Loucy (cell line): ENCODE data around the gene EHMT2.

ENCODE experiments used
- H2AFZ ChIP-seq: fragments of 200-600 bp; sonication (generic); 2 replicates; pipeline ENCODE4 v1.6.0; 2016; ENCODE audit warnings: antibody characterized with exemption, mild to moderate bottlenecking, low read length, moderate library complexity
- H3F3A ChIP-seq: fragments of 200-600 bp; 2 replicates; pipeline ENCODE4 v1.6.0; 2016; ENCODE audit warnings: antibody characterized with exemption, low read depth, mild to moderate bottlenecking
- H3K27me3 ChIP-seq: fragments of 200-600 bp; sonication (generic); 2 replicates; pipeline ENCODE4 v1.6.1; 2014; ENCODE audit warnings: low read length, mild to moderate bottlenecking; ENCODE audit not compliant: insufficient read depth, poor library complexity, severe bottlenecking
- H3K36me3 ChIP-seq: fragments of 200-600 bp; sonication (generic); 2 replicates; pipeline ENCODE4 v1.6.1; 2016; ENCODE audit warnings: low read length; ENCODE audit not compliant: insufficient read depth
- H3K4me1 ChIP-seq: fragments of 200-600 bp; sonication (generic); 2 replicates; pipeline ENCODE4 v1.5.1; 2014; ENCODE audit warnings: low read length, mild to moderate bottlenecking; ENCODE audit not compliant: insufficient read depth, poor library complexity, severe bottlenecking
- H3K4me2 ChIP-seq: fragments of 200-600 bp; sonication (generic); 2 replicates; pipeline ENCODE4 v1.6.0; 2014; ENCODE audit warnings: antibody characterized with exemption, low read length, low read depth, mild to moderate bottlenecking; ENCODE audit not compliant: poor library complexity, severe bottlenecking
- H3K4me3 ChIP-seq: fragments of 200-600 bp; sonication (generic); 2 replicates; pipeline ENCODE4 v1.5.1; 2014; ENCODE audit warnings: low read length, mild to moderate bottlenecking, mixed read lengths; ENCODE audit not compliant: poor library complexity, severe bottlenecking
- H3K79me2 ChIP-seq: fragments of 200-600 bp; sonication (generic); 2 replicates; pipeline ENCODE4 v1.6.1; 2014; ENCODE audit warnings: low read length; ENCODE audit not compliant: insufficient read depth
- H3K9ac ChIP-seq: fragments of 200-600 bp; sonication (generic); 2 replicates; pipeline ENCODE4 v1.6.0; 2014; ENCODE audit warnings: mild to moderate bottlenecking, low read depth, low read length, moderate library complexity; ENCODE audit not compliant: poor library complexity, severe bottlenecking
- H3K9me2 ChIP-seq: fragments of 200-600 bp; sonication (generic); replicated peaks from 2 replicates; pipeline ENCODE4 v1.6.1; 2016; ENCODE audit warnings: low read depth, low read length, mixed read lengths
- H3K9me3 ChIP-seq: fragments of 200-600 bp; sonication (generic); 2 replicates; pipeline ENCODE4 v1.6.1; 2014; ENCODE audit warnings: mild to moderate bottlenecking, antibody characterized with exemption, low read length, low read depth; ENCODE audit not compliant: insufficient read depth
- H4K20me1 ChIP-seq: fragments of 200-600 bp; sonication (generic); 2 replicates; pipeline ENCODE4 v1.6.0; 2014; ENCODE audit warnings: antibody characterized with exemption, low read length, mild to moderate bottlenecking; ENCODE audit not compliant: insufficient read depth, poor library complexity, severe bottlenecking
- EZH2phosphoT487 ChIP-seq: fragments of 200-600 bp; IDR thresholded peaks from 2 replicates; pipeline ENCODE4 v1.6.1; 2018; ENCODE audit warnings: antibody characterized with exemption, mild to moderate bottlenecking, moderate library complexity, borderline replicate concordance
- TF ChIP-seq, protein P1 (sequence below): fragments of 200-600 bp; sonication (generic); conservative IDR thresholded peaks from 2 replicates; pipeline ENCODE4 v1.5.1; 2014; ENCODE audit warnings: mild to moderate bottlenecking, antibody characterized with exemption, low read length

EHMT2 gene

DNA sequence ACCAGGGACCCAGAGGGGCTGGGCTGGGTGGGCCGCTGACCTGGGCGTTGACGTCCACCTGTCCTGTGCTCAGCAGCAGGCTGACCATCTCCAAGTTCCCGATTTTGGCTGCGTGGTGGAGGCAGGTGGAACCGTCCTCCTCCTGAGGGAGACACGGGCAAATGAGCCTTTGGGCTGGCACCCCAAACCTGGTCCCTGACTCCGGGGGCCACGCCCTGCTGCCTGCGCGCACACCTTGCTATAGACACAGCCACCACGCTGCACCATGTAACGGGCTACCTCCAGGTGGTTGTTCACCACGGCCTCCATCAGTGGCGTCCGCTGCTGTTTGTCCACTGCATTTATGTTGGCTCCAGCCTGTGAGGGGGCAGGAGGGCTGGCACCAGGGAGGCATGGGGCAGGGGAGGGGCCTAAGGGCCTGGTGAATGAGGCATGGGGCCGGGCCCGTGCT, 10.9 kb downstream of the EHMT2 start:
- H4K20me1 ChIP-seq = peaks cover 2% of the 10 kb centered on the region
- H3K4me1 ChIP-seq = no peaks in the 10 kb centered on the region
- peaks cover 83% of the 10 kb centered on the region; the same call in 1 of the 2 replicates for H3K36me3 ChIP-seq
- H3K4me2 ChIP-seq = no peak overlapping the region
- no peak overlapping the region for H3K4me3 ChIP-seq
- TF ChIP-seq EZH2phosphoT487 = no peak
- TF ChIP-seq, protein P1, sequence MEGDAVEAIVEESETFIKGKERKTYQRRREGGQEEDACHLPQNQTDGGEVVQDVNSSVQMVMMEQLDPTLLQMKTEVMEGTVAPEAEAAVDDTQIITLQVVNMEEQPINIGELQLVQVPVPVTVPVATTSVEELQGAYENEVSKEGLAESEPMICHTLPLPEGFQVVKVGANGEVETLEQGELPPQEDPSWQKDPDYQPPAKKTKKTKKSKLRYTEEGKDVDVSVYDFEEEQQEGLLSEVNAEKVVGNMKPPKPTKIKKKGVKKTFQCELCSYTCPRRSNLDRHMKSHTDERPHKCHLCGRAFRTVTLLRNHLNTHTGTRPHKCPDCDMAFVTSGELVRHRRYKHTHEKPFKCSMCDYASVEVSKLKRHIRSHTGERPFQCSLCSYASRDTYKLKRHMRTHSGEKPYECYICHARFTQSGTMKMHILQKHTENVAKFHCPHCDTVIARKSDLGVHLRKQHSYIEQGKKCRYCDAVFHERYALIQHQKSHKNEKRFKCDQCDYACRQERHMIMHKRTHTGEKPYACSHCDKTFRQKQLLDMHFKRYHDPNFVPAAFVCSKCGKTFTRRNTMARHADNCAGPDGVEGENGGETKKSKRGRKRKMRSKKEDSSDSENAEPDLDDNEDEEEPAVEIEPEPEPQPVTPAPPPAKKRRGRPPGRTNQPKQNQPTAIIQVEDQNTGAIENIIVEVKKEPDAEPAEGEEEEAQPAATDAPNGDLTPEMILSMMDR = no peak
- no peaks in the 10 kb centered on the region for H3K9me2 ChIP-seq
- H3K9me3 ChIP-seq = no peaks in the 10 kb centered on the region
- H3K79me2 ChIP-seq = no peaks in the 10 kb centered on the region
- H3K27me3 ChIP-seq = no peaks in the 10 kb centered on the region
- H2AFZ ChIP-seq = no peak overlapping the region
- no peak overlapping the region for H3K9ac ChIP-seq
- H3F3A ChIP-seq = no peaks in the 10 kb centered on the region

DNA sequence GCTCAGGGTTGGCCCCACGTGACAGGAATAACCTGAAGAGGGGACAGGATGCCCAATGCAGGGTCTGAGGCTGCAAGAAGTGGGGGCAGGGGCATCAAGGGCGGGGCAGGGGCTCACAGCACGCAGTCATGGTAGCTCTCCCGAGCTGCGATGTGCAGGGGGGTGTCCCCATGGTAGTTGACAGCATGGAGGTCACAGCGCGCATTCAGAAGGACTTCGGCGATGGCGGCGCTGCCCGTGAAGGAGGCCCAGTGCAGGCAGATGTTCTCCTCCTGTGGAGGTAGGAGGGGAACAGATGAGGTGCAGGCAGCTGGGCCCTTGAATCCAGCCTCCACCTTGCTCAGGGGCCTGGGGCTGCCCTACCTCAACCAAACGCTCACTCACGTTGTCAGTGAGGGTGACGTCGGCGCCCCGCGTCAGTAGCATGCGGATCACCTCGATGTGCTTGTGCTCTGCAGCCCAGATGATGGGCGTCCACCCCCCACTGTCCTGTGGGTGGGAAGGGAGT, 12.9 kb downstream of the EHMT2 start:
- Histone ChIP-seq H3F3A (no peaks in the 10 kb centered on the region), H2AFZ (no peak overlapping the region), H3K36me3 (peaks cover 90% of the 10 kb centered on the region; the same call in 1 of the 2 replicates), H3K4me3 (no peak overlapping the region), H3K9ac (no peak overlapping the region), H3K79me2 (no peaks in the 10 kb centered on the region), H3K9me2 (no peaks in the 10 kb centered on the region), H3K4me2 (no peak overlapping the region), H3K27me3 (no peaks in the 10 kb centered on the region), H4K20me1 (peaks cover 2% of the 10 kb centered on the region), H3K9me3 (no peaks in the 10 kb centered on the region), H3K4me1 (no peaks in the 10 kb centered on the region)
- TF ChIP-seq, protein P1 = no peak
- no peak for TF ChIP-seq EZH2phosphoT487

DNA sequence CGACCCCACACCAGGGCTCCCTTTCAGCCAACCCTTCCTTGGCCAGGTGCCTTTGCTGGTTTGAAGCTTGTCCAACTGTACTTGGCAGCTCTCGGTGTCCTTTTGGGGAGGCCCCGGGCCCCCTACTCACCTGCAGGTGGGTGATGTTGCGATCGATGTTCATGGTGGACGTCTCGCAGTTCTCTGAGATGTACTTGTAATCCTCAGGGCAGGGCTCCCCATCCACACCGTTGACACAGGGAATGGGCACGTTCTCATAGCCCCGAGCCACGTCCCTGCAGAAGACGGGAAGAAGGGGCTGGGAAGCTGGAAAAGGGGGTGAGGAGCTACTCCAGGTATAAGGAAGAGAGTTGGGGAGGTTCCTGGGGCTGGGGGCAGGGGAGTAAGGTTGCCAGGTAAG, 13.8 kb downstream of the EHMT2 start:
- Histone ChIP-seq H3K4me2 (no peak overlapping the region), H3F3A (no peaks in the 10 kb centered on the region), H2AFZ (no peak overlapping the region), H3K36me3 (peaks cover 86% of the 10 kb centered on the region; the same call in 1 of the 2 replicates), H3K79me2 (no peaks in the 10 kb centered on the region), H3K27me3 (no peaks in the 10 kb centered on the region), H3K9me3 (no peaks in the 10 kb centered on the region), H4K20me1 (no peaks in the 10 kb centered on the region), H3K4me3 (no peak overlapping the region), H3K4me1 (no peaks in the 10 kb centered on the region), H3K9ac (no peak overlapping the region), H3K9me2 (no peaks in the 10 kb centered on the region)
- TF ChIP-seq, protein P1 = no peak
- TF ChIP-seq EZH2phosphoT487 = no peak
